Measurements from ENCODE around the gene HLA-DQB1.

DNA sequence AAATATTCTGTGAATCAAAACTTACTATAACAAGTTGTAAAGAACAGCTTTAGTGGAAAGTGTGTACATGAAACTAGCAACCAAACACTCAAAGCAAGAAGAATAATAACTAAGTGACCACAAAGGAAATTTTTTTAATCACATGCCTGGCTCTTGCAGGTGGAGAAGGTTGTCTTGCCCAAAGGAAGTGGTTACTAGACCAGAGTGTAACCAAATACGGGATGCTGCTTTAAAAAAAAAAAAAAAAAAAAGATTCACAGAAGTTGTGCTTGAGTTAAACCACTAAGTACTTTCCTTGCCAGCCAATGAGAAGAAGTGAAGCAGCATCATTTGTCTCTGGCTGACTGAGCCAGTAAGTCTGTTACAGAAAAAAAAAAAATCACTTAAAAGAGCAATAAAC lies 19.1 kb upstream of the HLA-DQB1 start:
- TF ChIP-seq EZH2 (IDR thresholded peaks at IDR 0.05; ENCODE audit: insufficient read depth, poor library complexity, severe bottlenecking) (no peak), EZH2phosphoT487 (IDR thresholded peaks at IDR 0.05; ENCODE audit: insufficient read depth, low read depth) (no peak)
